SK-N-SH (cell line): ENCODE data around the gene ZNF438. TPM values are rescaled to one million over a fixed set of nuclear protein-coding genes. Genes with fewer than 3 reads are reported as not detected.

Experiments
- CTCF ChIA-PET: fragments of 300-600, 350-600 bp; formaldehyde crosslinking; extraction: SDS; loops from one replicate; lab custom pipeline; 2021; lab: Yijun Ruan, JAX
- POLR2A ChIA-PET: fragments of 350-600 bp; sonication (Branson Sonifier 250); formaldehyde crosslinking; extraction: SDS; loops from one replicate; lab custom pipeline; 2020; ENCODE audit warnings: antibody characterized with exemption, inconsistent platforms; lab: Yijun Ruan, JAX
- DNase-seq: peaks from one replicate; pipeline ENCODE4 v3.0.0; 2012
- H2AFZ ChIP-seq: fragments of 200-600 bp; sonication (generic); 2 replicates; pipeline ENCODE4 v1.8.1; 2016; ENCODE audit warnings: antibody characterized with exemption, mild to moderate bottlenecking, low read depth
- H3F3A ChIP-seq: fragments of 200-600 bp; sonication (generic); replicated peaks from 2 replicates; pipeline ENCODE3; 2016; ENCODE audit warnings: antibody characterized with exemption, mild to moderate bottlenecking; ENCODE audit not compliant: insufficient read depth
- H3K27ac ChIP-seq, 2 experiments: fragments of 200-500 bp in 1 of 2; fragments of 200-600 bp in 1 of 2; sonication (Bioruptor generic) in 1 of 2; sonication (generic), shearing (Covaris generic) in 1 of 2; 2 replicates each; pipeline versions ENCODE4 v1.5.1 to v1.6.1; 2014 to 2016; ENCODE audit warnings: low read depth in 2 of 2, inconsistent platforms in 1 of 2, low read length in 1 of 2, mild to moderate bottlenecking in 1 of 2, mixed read lengths in 1 of 2
- H3K27me3 ChIP-seq: fragments of 200-600 bp; sonication (generic), shearing (Covaris generic); 2 replicates; pipeline ENCODE4 v1.6.1; 2016; ENCODE audit warnings: mixed run types; ENCODE audit not compliant: insufficient read depth
- H3K36me3 ChIP-seq, 2 experiments: fragments of 200-500 bp in 1 of 2; fragments of 200-600 bp in 1 of 2; sonication (Bioruptor generic) in 1 of 2; sonication (generic) in 1 of 2; replicated peaks in 1 of 2; 2 replicates each; pipeline versions ENCODE3 to v1.5.1; 2014 to 2016; ENCODE audit warnings: low read length in 1 of 2, mild to moderate bottlenecking in 1 of 2; ENCODE audit not compliant: insufficient read depth in 2 of 2, control insufficient read depth in 1 of 2
- H3K4me1 ChIP-seq, 2 experiments: fragments of 200-500 bp in 1 of 2; fragments of 200-600 bp in 1 of 2; sonication (Bioruptor generic) in 1 of 2; sonication (generic), shearing (Covaris generic) in 1 of 2; 2 replicates each; pipeline versions ENCODE4 v1.5.1 to v1.6.1; 2014 to 2016; ENCODE audit warnings: low read depth in 1 of 2, low read length in 1 of 2, mixed run types in 1 of 2; ENCODE audit not compliant: insufficient read depth in 2 of 2, control insufficient read depth in 1 of 2
- H3K4me2 ChIP-seq: fragments of 200-600 bp; sonication (generic), shearing (Covaris generic); 2 replicates; pipeline ENCODE4 v1.6.1; 2017; ENCODE audit warnings: mixed run types
- H3K4me3 ChIP-seq, 2 experiments: fragments of 200-500 bp in 1 of 2; fragments of 200-600 bp in 1 of 2; sonication (Bioruptor generic) in 1 of 2; sonication (generic), shearing (Covaris generic) in 1 of 2; 2 replicates each; pipeline versions ENCODE4 v1.5.1 to v1.8.1; 2014 to 2016; ENCODE audit warnings: low read depth in 2 of 2, inconsistent platforms in 1 of 2, low read length in 1 of 2, mild to moderate bottlenecking in 1 of 2, mixed read lengths in 1 of 2, moderate library complexity in 1 of 2
- H3K79me2 ChIP-seq: fragments of 200-600 bp; sonication (generic); 2 replicates; pipeline ENCODE4 v1.8.1; 2017; ENCODE audit warnings: mild to moderate bottlenecking; ENCODE audit not compliant: insufficient read depth
- H3K9ac ChIP-seq: fragments of 200-600 bp; sonication (generic); 2 replicates; pipeline ENCODE4 v1.6.1; 2017; ENCODE audit warnings: mixed run types
- H3K9me2 ChIP-seq: fragments of 200-600 bp; sonication (generic); 2 replicates; pipeline ENCODE4 v1.6.1; 2017; ENCODE audit warnings: mixed run types
- H3K9me3 ChIP-seq: fragments of 200-600 bp; sonication (generic); 2 replicates; pipeline ENCODE4 v1.6.1; 2017; ENCODE audit warnings: mixed run types, mild to moderate bottlenecking, moderate library complexity
- H4K20me1 ChIP-seq: fragments of 200-600 bp; sonication (generic); 2 replicates; pipeline ENCODE4 v1.6.1; 2017; ENCODE audit warnings: mild to moderate bottlenecking, mixed run types; ENCODE audit not compliant: insufficient read depth
- CHD2 ChIP-seq: fragments of 150-350 bp; IDR thresholded peaks from 2 replicates; pipeline ENCODE4 v1.6.1; 2018; ENCODE audit warnings: low read length; ENCODE audit not compliant: partially characterized antibody
- GABPA ChIP-seq: IDR thresholded peaks from 2 replicates; pipeline ENCODE4 v1.4.0; 2012; ENCODE audit warnings: low read depth, mild to moderate bottlenecking
- JUND ChIP-seq: IDR thresholded peaks from 2 replicates; pipeline ENCODE4 v1.4.0; 2012
- RCOR1 ChIP-seq: fragments of 150-350 bp; IDR thresholded peaks from 2 replicates; pipeline ENCODE4 v1.6.1; 2017; ENCODE audit warnings: antibody characterized with exemption, low read length
- RFX5 ChIP-seq: IDR thresholded peaks from 2 replicates; pipeline ENCODE4 v1.6.1; 2012; ENCODE audit warnings: mild to moderate bottlenecking, improper control_type of control experiment, low read length
- RXRA ChIP-seq: IDR thresholded peaks from 2 replicates; pipeline ENCODE4 v1.4.0; 2012; ENCODE audit warnings: low read depth, mild to moderate bottlenecking, borderline replicate concordance
- WGBS: methylation state at CpG from one replicate; pipeline ENCODE4 v1.1.6; 2017; ENCODE audit warnings: low lambda C conversion rate; 5-methylcytosine and 5-hydroxymethylcytosine counted together
- polyA plus RNA-seq, 3 experiments: library from polyadenylated mRNA; depleted of rRNA; stranded (reverse); fragments of >200 nt; gene quantifications; 2 replicates each; pipeline ENCODE4 v1.2.3, GENCODE V29; 2012
- TF ChIP-seq, protein P1 (sequence below): IDR thresholded peaks from 2 replicates; pipeline ENCODE4 v1.6.1; 2012; ENCODE audit warnings: mild to moderate bottlenecking, low read depth, low read length, moderate library complexity
- TF ChIP-seq, protein P2 (sequence below): IDR thresholded peaks from 2 replicates; pipeline ENCODE4 v1.4.0; 2012; ENCODE audit warnings: low read depth, borderline replicate concordance
- TF ChIP-seq, protein P3 (sequence below): IDR thresholded peaks from 2 replicates; pipeline ENCODE4; 2012

The ZNF438 gene
- polyA plus RNA-seq, 1 of the 3 experiments (the other 2 are of a cell fraction), result 2.1 TPM

DNA sequence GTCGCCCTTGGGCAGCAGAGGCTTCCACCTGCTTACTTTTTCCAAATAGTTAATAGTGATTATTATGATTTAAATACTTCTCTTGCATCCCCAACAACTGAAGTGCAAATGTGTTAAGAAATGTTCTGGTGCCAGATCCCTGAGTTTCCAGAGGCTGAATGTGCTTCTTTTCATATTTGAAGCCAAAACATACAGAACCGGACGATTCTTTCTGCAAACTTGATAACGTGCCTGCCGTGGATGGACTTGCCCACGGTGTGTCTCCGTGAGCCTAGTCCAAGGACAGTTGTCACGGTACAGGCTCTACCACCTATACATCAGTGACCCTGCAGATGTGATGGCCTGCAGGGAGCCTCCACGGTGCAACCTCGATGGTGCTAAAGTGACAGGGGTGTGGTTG lies 203.5 kb downstream of the ZNF438 start:
- no peak overlapping the region for H3K4me3 ChIP-seq
- DNase-seq, result no peak
- POLR2A ChIA-PET, result no interaction called here
- CTCF ChIA-PET, result interaction anchor here (1.4 kb wide), 1 partner anchor 9 kb away, joined by 3 read pairs; no protein-coding TSS in a partner anchor
- no peak for TF ChIP-seq JUND
- no peaks in the 10 kb centered on the region for H4K20me1 ChIP-seq
- peaks cover 0 to 9% of the 10 kb centered on the region in 2 experiments; a peak in 1 of 4 replicates for H3K4me1 ChIP-seq
- 79% methylated on average over 10 of the region's 10 CpGs for WGBS
- H3K27me3 ChIP-seq, result no peaks in the 10 kb centered on the region
- no peaks in the 10 kb centered on the region for H3F3A ChIP-seq
- no peaks in the 10 kb centered on the region for H3K9me3 ChIP-seq
- H3K36me3 ChIP-seq, result no peaks in the 10 kb centered on the region
- H3K4me2 ChIP-seq, result no peak overlapping the region
- no peak overlapping the region for H2AFZ ChIP-seq
- no peak overlapping the region for H3K27ac ChIP-seq
- H3K9ac ChIP-seq, result no peak overlapping the region
- no peaks in the 10 kb centered on the region for H3K9me2 ChIP-seq
- H3K79me2 ChIP-seq, result no peaks in the 10 kb centered on the region

DNA sequence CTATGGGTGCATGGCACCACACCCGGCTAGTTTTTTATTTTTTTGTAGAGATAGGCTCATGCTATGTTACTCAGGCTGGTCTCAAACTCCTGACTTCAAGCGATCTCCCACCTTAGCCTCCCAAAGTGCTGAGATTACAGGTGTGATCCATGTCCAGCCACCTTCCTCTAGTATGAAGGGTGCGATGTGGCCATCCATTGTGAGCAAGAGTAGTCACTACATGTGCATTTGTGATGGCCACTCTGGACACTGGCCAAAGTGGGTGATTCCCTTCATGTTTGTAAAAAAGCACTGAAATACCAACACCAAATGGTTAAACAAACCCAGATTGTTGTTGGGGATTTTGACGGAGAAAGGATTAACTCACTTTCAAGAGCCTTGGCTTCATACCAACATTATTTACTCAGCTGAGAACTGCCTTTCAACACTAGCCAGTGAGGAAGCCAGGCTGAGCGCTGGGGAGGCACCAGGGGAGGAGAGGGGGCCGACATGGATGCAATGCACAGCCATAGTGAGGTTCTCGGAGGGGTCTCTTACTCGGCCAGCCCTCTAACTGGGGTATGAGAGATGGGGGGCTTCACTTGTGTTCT lies 204.0 kb downstream of the ZNF438 start:
- no peak overlapping the region for H2AFZ ChIP-seq
- no peaks in the 10 kb centered on the region for H3K36me3 ChIP-seq
- no peak overlapping the region for H3K9ac ChIP-seq
- no peaks in the 10 kb centered on the region for H4K20me1 ChIP-seq
- no peak overlapping the region for H3K4me2 ChIP-seq
- no peak overlapping the region for H3K27ac ChIP-seq
- DNase-seq, result no peak
- WGBS, result 73% methylated on average over 6 of the region's 8 CpGs
- POLR2A ChIA-PET, result no interaction called here
- CTCF ChIA-PET, result interaction anchor here (1.4 to 1.5 kb wide), 2 partner anchors 9 to 12 kb away, joined by 3 to 4 read pairs; no protein-coding TSS in a partner anchor
- no peak overlapping the region for H3K4me3 ChIP-seq
- TF ChIP-seq, protein P1, sequence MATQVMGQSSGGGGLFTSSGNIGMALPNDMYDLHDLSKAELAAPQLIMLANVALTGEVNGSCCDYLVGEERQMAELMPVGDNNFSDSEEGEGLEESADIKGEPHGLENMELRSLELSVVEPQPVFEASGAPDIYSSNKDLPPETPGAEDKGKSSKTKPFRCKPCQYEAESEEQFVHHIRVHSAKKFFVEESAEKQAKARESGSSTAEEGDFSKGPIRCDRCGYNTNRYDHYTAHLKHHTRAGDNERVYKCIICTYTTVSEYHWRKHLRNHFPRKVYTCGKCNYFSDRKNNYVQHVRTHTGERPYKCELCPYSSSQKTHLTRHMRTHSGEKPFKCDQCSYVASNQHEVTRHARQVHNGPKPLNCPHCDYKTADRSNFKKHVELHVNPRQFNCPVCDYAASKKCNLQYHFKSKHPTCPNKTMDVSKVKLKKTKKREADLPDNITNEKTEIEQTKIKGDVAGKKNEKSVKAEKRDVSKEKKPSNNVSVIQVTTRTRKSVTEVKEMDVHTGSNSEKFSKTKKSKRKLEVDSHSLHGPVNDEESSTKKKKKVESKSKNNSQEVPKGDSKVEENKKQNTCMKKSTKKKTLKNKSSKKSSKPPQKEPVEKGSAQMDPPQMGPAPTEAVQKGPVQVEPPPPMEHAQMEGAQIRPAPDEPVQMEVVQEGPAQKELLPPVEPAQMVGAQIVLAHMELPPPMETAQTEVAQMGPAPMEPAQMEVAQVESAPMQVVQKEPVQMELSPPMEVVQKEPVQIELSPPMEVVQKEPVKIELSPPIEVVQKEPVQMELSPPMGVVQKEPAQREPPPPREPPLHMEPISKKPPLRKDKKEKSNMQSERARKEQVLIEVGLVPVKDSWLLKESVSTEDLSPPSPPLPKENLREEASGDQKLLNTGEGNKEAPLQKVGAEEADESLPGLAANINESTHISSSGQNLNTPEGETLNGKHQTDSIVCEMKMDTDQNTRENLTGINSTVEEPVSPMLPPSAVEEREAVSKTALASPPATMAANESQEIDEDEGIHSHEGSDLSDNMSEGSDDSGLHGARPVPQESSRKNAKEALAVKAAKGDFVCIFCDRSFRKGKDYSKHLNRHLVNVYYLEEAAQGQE, result no peak
- TF ChIP-seq, protein P2, sequence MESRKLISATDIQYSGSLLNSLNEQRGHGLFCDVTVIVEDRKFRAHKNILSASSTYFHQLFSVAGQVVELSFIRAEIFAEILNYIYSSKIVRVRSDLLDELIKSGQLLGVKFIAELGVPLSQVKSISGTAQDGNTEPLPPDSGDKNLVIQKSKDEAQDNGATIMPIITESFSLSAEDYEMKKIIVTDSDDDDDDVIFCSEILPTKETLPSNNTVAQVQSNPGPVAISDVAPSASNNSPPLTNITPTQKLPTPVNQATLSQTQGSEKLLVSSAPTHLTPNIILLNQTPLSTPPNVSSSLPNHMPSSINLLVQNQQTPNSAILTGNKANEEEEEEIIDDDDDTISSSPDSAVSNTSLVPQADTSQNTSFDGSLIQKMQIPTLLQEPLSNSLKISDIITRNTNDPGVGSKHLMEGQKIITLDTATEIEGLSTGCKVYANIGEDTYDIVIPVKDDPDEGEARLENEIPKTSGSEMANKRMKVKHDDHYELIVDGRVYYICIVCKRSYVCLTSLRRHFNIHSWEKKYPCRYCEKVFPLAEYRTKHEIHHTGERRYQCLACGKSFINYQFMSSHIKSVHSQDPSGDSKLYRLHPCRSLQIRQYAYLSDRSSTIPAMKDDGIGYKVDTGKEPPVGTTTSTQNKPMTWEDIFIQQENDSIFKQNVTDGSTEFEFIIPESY, result no peak
- TF ChIP-seq RCOR1 (no peak), GABPA (no peak), CHD2 (no peak), RXRA (no peak), RFX5 (no peak)
- TF ChIP-seq, protein P3, sequence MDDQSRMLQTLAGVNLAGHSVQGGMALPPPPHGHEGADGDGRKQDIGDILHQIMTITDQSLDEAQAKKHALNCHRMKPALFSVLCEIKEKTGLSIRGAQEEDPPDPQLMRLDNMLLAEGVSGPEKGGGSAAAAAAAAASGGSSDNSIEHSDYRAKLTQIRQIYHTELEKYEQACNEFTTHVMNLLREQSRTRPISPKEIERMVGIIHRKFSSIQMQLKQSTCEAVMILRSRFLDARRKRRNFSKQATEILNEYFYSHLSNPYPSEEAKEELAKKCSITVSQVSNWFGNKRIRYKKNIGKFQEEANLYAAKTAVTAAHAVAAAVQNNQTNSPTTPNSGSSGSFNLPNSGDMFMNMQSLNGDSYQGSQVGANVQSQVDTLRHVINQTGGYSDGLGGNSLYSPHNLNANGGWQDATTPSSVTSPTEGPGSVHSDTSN, result no peak
- H3K79me2 ChIP-seq, result no peaks in the 10 kb centered on the region
- H3K9me3 ChIP-seq, result no peaks in the 10 kb centered on the region
- H3K9me2 ChIP-seq, result no peaks in the 10 kb centered on the region
- no peaks in the 10 kb centered on the region for H3K27me3 ChIP-seq
- peaks cover 0 to 9% of the 10 kb centered on the region in 2 experiments; a peak in 1 of 4 replicates for H3K4me1 ChIP-seq
- no peaks in the 10 kb centered on the region for H3F3A ChIP-seq
